ENCODE measurements around the gene SETDB1. TPM values are rescaled to one million over a fixed set of nuclear protein-coding genes. Genes with fewer than 3 reads are reported as not detected.

The SETDB1 gene
- total and polyA plus RNA-seq, 2 of the 13 experiments (the other 11 are each of a cell fraction or from before 2014, with no cell fraction given) = 33.1 to 34.6 TPM

- TF ChIP-seq ZNF280B (CRISPR knock-in tag; IDR thresholded peaks at IDR 0.05; ENCODE audit: borderline replicate concordance) (peak; percentile 79), ZFY (CRISPR knock-in tag; IDR thresholded peaks at IDR 0.05) (peak; percentile 63), MXI1 (IDR thresholded peaks at IDR 0.05; ENCODE audit: borderline replicate concordance, low read depth, low read length) (peak; percentile 73; the same call in 1 of the 3 replicates), NR1H2 (CRISPR knock-in tag; IDR thresholded peaks at IDR 0.05; ENCODE audit: borderline replicate concordance, low read depth) (no peak), ZNF570 (CRISPR knock-in tag; IDR thresholded peaks at IDR 0.05; ENCODE audit: borderline replicate concordance) (no peak), ZKSCAN1 (IDR thresholded peaks at IDR 0.05; ENCODE audit: low read length) (no peak), CHCHD3 (CRISPR knock-in tag; IDR thresholded peaks at IDR 0.05) (no peak), TRAFD1 (CRISPR knock-in tag; IDR thresholded peaks at IDR 0.05; ENCODE audit: borderline replicate concordance) (0 out of 2 replicates have a peak, but pooled peaks have one; percentile 74), RBFOX2 (IDR thresholded peaks at IDR 0.05; ENCODE audit: low read depth, low read length) (peak; percentile 82), IRF2 (CRISPR knock-in tag; IDR thresholded peaks at IDR 0.05) (peak; percentile 61), ZNF891 (CRISPR knock-in tag; IDR thresholded peaks at IDR 0.05) (peak; percentile 80; the same call in 1 of the 2 replicates), HNRNPL (IDR thresholded peaks at IDR 0.05; ENCODE audit: low read depth, low read length) (no peak), FOXA3 (CRISPR knock-in tag; IDR thresholded peaks at IDR 0.05) (peak; percentile 31; the same call in 1 of the 2 replicates), MIER2 (CRISPR knock-in tag; IDR thresholded peaks at IDR 0.05) (no peak), NCOA2 (CRISPR knock-in tag; IDR thresholded peaks at IDR 0.05) (no peak), KDM3A (CRISPR knock-in tag; IDR thresholded peaks at IDR 0.05; ENCODE audit: low read depth) (peak; percentile 51; the same call in 1 of the 2 replicates), PRDM15 (CRISPR knock-in tag; IDR thresholded peaks at IDR 0.05) (peak; percentile 55; the same call in 1 of the 2 replicates), ZNF878 (CRISPR knock-in tag; IDR thresholded peaks at IDR 0.05) (no peak; the same call in 1 of the 2 replicates), ZNF782 (CRISPR knock-in tag; IDR thresholded peaks at IDR 0.05; ENCODE audit: borderline replicate concordance) (peak; percentile 53; the same call in 1 of the 2 replicates), ZFP91 (CRISPR knock-in tag; IDR thresholded peaks at IDR 0.05; ENCODE audit: borderline replicate concordance) (peak; percentile 88)
These were observed 82.4 kb downstream of the SETDB1 start, which contains the start of gene PRUNE1 (continued) for GRCh38 chr1:151008244-151009205.
